ENCODE data around the gene ACVR1C. TPM values are rescaled to one million over a fixed set of nuclear protein-coding genes. Genes with fewer than 3 reads are reported as not detected.

Gene ACVR1C
- total RNA-seq, 120 experiments from 2014 or later = 5.3 to 20.6 (median 11.5) TPM

Other genes with a start within 250 kb of the ACVR1C start
- 1 to 10 TPM in 99 of 120 experiments, under 1 TPM in 19, not detected in 2; 0.40 to 9.7 (median 1.8) TPM for gene CYTIP, start 184.8 kb downstream of the ACVR1C start, total RNA-seq
- 10 to 100 TPM; 12.1 to 49.9 (median 22.3) TPM for gene ACVR1, start 247.5 kb upstream of the ACVR1C start, total RNA-seq

All from dorsolateral prefrontal cortex (tissue), 118 donors.